HL-60 (cell line): ENCODE data around the gene TANC2.

ENCODE experiments used
- CTCF ChIP-seq: IDR thresholded peaks from one replicate; pipeline ENCODE4 v1.5.1; 2011; ENCODE audit warnings: low read length, control low read depth, inconsistent platforms; ENCODE audit not compliant: insufficient read depth
- GABPA ChIP-seq: IDR thresholded peaks from 2 replicates; pipeline ENCODE4 v1.6.1; 2012; ENCODE audit warnings: low read depth
- POLR2AphosphoS5 ChIP-seq: IDR thresholded peaks from 2 replicates; pipeline ENCODE4 v1.6.1; 2012; ENCODE audit warnings: low read depth
- SPI1 ChIP-seq: IDR thresholded peaks from 2 replicates; pipeline ENCODE4 v1.6.1; 2012; ENCODE audit warnings: low read depth, mild to moderate bottlenecking, borderline replicate concordance

GRCh38 chr17:62998665-62999393 is 32.8 kb downstream of the TANC2 start:
- TF ChIP-seq CTCF (no peak), GABPA (no peak), SPI1 (no peak), POLR2AphosphoS5 (no peak)
